Measurements from ENCODE around the gene OVCH2. TPM values are rescaled to one million over a fixed set of nuclear protein-coding genes. Genes with fewer than 3 reads are reported as not detected.

OVCH2 gene
- total and polyA plus RNA-seq, 10 of the 15 experiments (the other 5 are each of a cell fraction or from before 2014, with no cell fraction given), result not detected

DNA sequence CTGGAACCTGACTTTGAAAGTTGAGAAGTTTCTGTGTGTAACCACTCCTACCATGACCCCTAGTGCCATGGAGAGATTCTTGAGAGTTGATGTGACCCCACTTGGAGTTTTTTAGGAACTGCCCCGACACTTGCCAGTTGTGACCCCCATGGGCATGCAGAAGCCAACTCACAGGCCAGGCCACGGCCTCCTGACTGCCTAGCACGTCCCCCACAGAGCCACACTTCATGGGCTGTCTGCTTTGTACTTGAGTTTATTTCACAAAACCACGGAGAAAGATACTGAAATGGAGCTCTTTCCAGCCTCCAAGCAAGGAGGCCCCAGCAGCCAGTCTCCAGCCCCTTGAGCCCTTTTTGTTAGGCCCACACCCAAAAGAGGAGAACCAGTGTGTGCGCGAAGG lies 41.4 kb downstream of the OVCH2 start:
- ATAC-seq, result no peak
- DNase-seq (ENCODE audit: low read depth, low spot score), result no peak
- H3K4me2 ChIP-seq (ENCODE audit: control insufficient read depth, insufficient read depth), result no peak overlapping the region
- FAIRE-seq, result no peak
- H2AFZ ChIP-seq (ENCODE audit: control insufficient read depth, low read depth, low read length), result no peak overlapping the region
- no peak overlapping the region for H3K9ac ChIP-seq (ENCODE audit: control insufficient read depth, insufficient read depth, low read length)
- SMC1A ChIA-PET (ENCODE audit: uncharacterized antibody, unreplicated experiment), result interaction anchor here (0.8 to 3.8 kb wide), 10 partner anchors 25 to 314 kb away, joined by 3 to 17 read pairs (median 5); partner anchors contain the start of gene PPFIBP2
- POLR2A ChIA-PET, result no interaction called here
- RAD21 ChIA-PET (ENCODE audit: unreplicated experiment), result interaction anchor here (0.5 to 2.7 kb wide), 12 partner anchors 21 to 567 kb away, joined by 3 to 18 read pairs (median 8); partner anchors contain the start of gene PPFIBP2
- no peaks in the 10 kb centered on the region for H3K9me3 ChIP-seq (replicated peaks; ENCODE audit: control insufficient read depth, insufficient read depth, low read length)
- 82% methylated on average over 6 of the region's 6 CpGs for WGBS (ENCODE audit: insufficient coverage, insufficient replicate concordance, low lambda C conversion rate, missing lambda C conversion rate)
- CTCF ChIA-PET, result interaction anchor here (0.6 to 4.3 kb wide), 27 partner anchors 9 to 565 kb away, joined by 3 to 61 read pairs (median 4); partner anchors contain the start of gene PPFIBP2
- in situ Hi-C loops (cut with MboI) (no loop called here), intact Hi-C loops (cut with micrococcal nuclease; ENCODE audit: unreplicated experiment) (loop anchor here (1.0 to 5.0 kb wide), 5 partner anchors 88 to 312 kb away; partner anchors contain the start of gene PPFIBP2)
- no TSS peak for BruUV-seq (replicated peaks)
- no peak overlapping the region for H3K4me3 ChIP-seq
- H3K4me1 ChIP-seq (ENCODE audit: control insufficient read depth, insufficient read depth, low read length), result peaks cover 6% of the 10 kb centered on the region
- H3K27me3 ChIP-seq (replicated peaks in 1 of 2; ENCODE audit: control insufficient read depth in 2 of 2, insufficient read depth in 2 of 2, low read length in 1 of 2), result no peaks in the 10 kb centered on the region
- no peaks in the 10 kb centered on the region for H3K79me2 ChIP-seq (ENCODE audit: control insufficient read depth, insufficient read depth, low read length)
- H4K20me1 ChIP-seq (ENCODE audit: control insufficient read depth, insufficient read depth), result no peaks in the 10 kb centered on the region
- H3K27ac ChIP-seq (ENCODE audit: control insufficient read depth, insufficient read depth), result no peak overlapping the region
- peaks cover 1 to 13% of the 10 kb centered on the region in 2 experiments; a peak in 3 of 4 replicates for H3K36me3 ChIP-seq (ENCODE audit: control insufficient read depth in 2 of 2, insufficient read depth in 2 of 2, low read length in 1 of 2)
- no peak for TF ChIP-seq SPI1 (IDR thresholded peaks at IDR 0.05; ENCODE audit: borderline replicate concordance, insufficient read depth, low read depth, low read length)
- TF ChIP-seq, protein P1, sequence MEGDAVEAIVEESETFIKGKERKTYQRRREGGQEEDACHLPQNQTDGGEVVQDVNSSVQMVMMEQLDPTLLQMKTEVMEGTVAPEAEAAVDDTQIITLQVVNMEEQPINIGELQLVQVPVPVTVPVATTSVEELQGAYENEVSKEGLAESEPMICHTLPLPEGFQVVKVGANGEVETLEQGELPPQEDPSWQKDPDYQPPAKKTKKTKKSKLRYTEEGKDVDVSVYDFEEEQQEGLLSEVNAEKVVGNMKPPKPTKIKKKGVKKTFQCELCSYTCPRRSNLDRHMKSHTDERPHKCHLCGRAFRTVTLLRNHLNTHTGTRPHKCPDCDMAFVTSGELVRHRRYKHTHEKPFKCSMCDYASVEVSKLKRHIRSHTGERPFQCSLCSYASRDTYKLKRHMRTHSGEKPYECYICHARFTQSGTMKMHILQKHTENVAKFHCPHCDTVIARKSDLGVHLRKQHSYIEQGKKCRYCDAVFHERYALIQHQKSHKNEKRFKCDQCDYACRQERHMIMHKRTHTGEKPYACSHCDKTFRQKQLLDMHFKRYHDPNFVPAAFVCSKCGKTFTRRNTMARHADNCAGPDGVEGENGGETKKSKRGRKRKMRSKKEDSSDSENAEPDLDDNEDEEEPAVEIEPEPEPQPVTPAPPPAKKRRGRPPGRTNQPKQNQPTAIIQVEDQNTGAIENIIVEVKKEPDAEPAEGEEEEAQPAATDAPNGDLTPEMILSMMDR (IDR thresholded peaks at IDR 0.05 in 2 of 3, conservative IDR thresholded peaks at IDR 0.05 in 1 of 3; ENCODE audit: control insufficient read depth in 2 of 3, extremely low read depth in 1 of 3, insufficient read depth in 1 of 3, low read depth in 3 of 3, low read length in 3 of 3), result no peak
- no peak for TF ChIP-seq MYC (IDR thresholded peaks at IDR 0.05; ENCODE audit: insufficient read depth, insufficient read length, insufficient replicate concordance, low read length, severe bottlenecking)
- TF ChIP-seq, protein P2, sequence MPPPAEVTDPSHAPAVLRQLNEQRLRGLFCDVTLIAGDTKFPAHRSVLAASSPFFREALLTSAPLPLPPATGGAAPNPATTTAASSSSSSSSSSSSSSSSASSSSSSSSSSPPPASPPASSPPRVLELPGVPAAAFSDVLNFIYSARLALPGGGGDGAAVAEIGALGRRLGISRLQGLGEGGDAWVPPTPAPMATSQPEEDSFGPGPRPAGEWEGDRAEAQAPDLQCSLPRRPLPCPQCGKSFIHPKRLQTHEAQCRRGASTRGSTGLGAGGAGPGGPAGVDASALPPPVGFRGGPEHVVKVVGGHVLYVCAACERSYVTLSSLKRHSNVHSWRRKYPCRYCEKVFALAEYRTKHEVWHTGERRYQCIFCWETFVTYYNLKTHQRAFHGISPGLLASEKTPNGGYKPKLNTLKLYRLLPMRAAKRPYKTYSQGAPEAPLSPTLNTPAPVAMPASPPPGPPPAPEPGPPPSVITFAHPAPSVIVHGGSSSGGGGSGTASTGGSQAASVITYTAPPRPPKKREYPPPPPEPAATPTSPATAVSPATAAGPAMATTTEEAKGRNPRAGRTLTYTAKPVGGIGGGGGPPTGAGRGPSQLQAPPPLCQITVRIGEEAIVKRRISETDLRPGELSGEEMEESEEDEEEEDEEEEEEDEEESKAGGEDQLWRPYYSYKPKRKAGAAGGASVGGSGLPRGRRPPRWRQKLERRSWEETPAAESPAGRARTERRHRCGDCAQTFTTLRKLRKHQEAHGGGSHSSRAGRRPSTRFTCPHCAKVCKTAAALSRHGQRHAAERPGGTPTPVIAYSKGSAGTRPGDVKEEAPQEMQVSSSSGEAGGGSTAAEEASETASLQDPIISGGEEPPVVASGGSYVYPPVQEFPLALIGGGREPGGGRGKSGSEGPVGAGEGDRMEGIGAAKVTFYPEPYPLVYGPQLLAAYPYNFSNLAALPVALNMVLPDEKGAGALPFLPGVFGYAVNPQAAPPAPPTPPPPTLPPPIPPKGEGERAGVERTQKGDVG (CRISPR knock-in tag; IDR thresholded peaks at IDR 0.05), result no peak
- no peak for TF ChIP-seq SMC3 (IDR thresholded peaks at IDR 0.05; ENCODE audit: borderline replicate concordance, low read length)
- no peak for TF ChIP-seq EED (IDR thresholded peaks at IDR 0.05; ENCODE audit: low read depth)
- TF ChIP-seq BMI1 (IDR thresholded peaks at IDR 0.05; ENCODE audit: borderline replicate concordance), result no peak
- TF ChIP-seq KAT2A (conservative IDR thresholded peaks at IDR 0.05; ENCODE audit: control insufficient read depth, low read depth, low read length), result no peak
- TF ChIP-seq, protein P3, sequence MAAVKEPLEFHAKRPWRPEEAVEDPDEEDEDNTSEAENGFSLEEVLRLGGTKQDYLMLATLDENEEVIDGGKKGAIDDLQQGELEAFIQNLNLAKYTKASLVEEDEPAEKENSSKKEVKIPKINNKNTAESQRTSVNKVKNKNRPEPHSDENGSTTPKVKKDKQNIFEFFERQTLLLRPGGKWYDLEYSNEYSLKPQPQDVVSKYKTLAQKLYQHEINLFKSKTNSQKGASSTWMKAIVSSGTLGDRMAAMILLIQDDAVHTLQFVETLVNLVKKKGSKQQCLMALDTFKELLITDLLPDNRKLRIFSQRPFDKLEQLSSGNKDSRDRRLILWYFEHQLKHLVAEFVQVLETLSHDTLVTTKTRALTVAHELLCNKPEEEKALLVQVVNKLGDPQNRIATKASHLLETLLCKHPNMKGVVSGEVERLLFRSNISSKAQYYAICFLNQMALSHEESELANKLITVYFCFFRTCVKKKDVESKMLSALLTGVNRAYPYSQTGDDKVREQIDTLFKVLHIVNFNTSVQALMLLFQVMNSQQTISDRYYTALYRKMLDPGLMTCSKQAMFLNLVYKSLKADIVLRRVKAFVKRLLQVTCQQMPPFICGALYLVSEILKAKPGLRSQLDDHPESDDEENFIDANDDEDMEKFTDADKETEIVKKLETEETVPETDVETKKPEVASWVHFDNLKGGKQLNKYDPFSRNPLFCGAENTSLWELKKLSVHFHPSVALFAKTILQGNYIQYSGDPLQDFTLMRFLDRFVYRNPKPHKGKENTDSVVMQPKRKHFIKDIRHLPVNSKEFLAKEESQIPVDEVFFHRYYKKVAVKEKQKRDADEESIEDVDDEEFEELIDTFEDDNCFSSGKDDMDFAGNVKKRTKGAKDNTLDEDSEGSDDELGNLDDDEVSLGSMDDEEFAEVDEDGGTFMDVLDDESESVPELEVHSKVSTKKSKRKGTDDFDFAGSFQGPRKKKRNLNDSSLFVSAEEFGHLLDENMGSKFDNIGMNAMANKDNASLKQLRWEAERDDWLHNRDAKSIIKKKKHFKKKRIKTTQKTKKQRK (IDR thresholded peaks at IDR 0.05; ENCODE audit: low read depth, low read length), result no peak
